Natural killer cell (primary cell): ENCODE data around the gene RBM10. TPM values are rescaled to one million over a fixed set of nuclear protein-coding genes. Genes with fewer than 3 reads are reported as not detected.

Experiments used
- ATAC-seq, 3 donors: fragments of 150-1000 bp in 2 of 3; fragments of 200-7000 bp in 1 of 3; cut with Tn5 transposase; 1 replicate in 1 of 3; 2 replicates in 2 of 3; pipeline ENCODE4 v1.10.0; 2021; ENCODE audit warnings: mild to moderate bottlenecking in 2 of 3, moderate library complexity in 2 of 3
- DNase-seq, 2 donors: peaks; one replicate each; pipeline versions ENCODE4 v3.0.0 to v3.0.0-alpha.2; 2013 to 2021; ENCODE audit warnings: mixed read lengths in 1 of 2
- H3K27ac ChIP-seq: one replicate; pipeline ENCODE4 v1.5.1; 2013; ENCODE audit warnings: mild to moderate bottlenecking, low read length
- H3K27me3 ChIP-seq: one replicate; pipeline ENCODE4 v1.6.1; 2013; ENCODE audit warnings: low read length; ENCODE audit not compliant: control insufficient read depth, insufficient read depth
- H3K36me3 ChIP-seq: one replicate; pipeline ENCODE4 v1.6.1; 2013; ENCODE audit warnings: low read length; ENCODE audit not compliant: control insufficient read depth, insufficient read depth
- H3K4me1 ChIP-seq: one replicate; pipeline ENCODE4 v1.6.1; 2013; ENCODE audit warnings: low read length; ENCODE audit not compliant: control insufficient read depth, insufficient read depth
- H3K4me3 ChIP-seq: one replicate; pipeline ENCODE4 v1.5.1; 2013; ENCODE audit warnings: low read length
- H3K9me3 ChIP-seq: one replicate; pipeline ENCODE4 v1.6.1; 2013; ENCODE audit warnings: low read length; ENCODE audit not compliant: control insufficient read depth, insufficient read depth
- H3K27ac Mint-ChIP-seq, 2 donors: one replicate each; pipeline ENCODE4 v1.8.0; 2022; ENCODE audit warnings: mild to moderate bottlenecking in 2 of 2, mixed read lengths in 2 of 2, moderate library complexity in 1 of 2
- H3K27me3 Mint-ChIP-seq, 2 donors: one replicate each; pipeline ENCODE4 v1.8.0; 2022; ENCODE audit warnings: low read depth in 2 of 2, mixed read lengths in 2 of 2
- H3K36me3 Mint-ChIP-seq: one replicate; pipeline ENCODE4 v1.8.0; 2022; ENCODE audit warnings: mixed read lengths
- H3K4me1 Mint-ChIP-seq, 2 donors: one replicate each; pipeline ENCODE4 v1.8.0; 2022; ENCODE audit warnings: mixed read lengths in 2 of 2
- H3K4me3 Mint-ChIP-seq: one replicate; pipeline ENCODE4 v1.8.0; 2022; ENCODE audit warnings: mild to moderate bottlenecking, moderate library complexity, mixed read lengths
- H3K9me3 Mint-ChIP-seq, 2 donors: one replicate each; pipeline ENCODE4 v1.8.0; 2022; ENCODE audit warnings: mixed read lengths in 2 of 2
- CTCF ChIP-seq: fragments of 200-600 bp; IDR thresholded peaks from one replicate; pipeline ENCODE4 v1.8.0; 2022; ENCODE audit warnings: antibody characterized with exemption
- WGBS: methylation state at CpG from one replicate; pipeline ENCODE4 v1.1.7; 2013; ENCODE audit warnings: missing lambda C conversion rate; ENCODE audit not compliant: insufficient coverage; 5-methylcytosine and 5-hydroxymethylcytosine counted together
- intact Hi-C: fragments of 100-400 bp; cut with micrococcal nuclease; formaldehyde crosslinking; loops from one replicate; pipeline ENCODE4 v1.14.2; 2022
- total RNA-seq, 4 donors: library from RNA; stranded (reverse); fragments of 120-200 nt in 1 of 4; gene quantifications; one replicate each; pipeline versions ENCODE4 v1.2.3 to v1.2.4, GENCODE V29; 2013 to 2022

RBM10 gene
- total RNA-seq, 3 donors from 2014 or later (not counting 1 experiment from before 2014, with no cell fraction given): 37.5 to 43.7 (median 39.4) TPM

DNA sequence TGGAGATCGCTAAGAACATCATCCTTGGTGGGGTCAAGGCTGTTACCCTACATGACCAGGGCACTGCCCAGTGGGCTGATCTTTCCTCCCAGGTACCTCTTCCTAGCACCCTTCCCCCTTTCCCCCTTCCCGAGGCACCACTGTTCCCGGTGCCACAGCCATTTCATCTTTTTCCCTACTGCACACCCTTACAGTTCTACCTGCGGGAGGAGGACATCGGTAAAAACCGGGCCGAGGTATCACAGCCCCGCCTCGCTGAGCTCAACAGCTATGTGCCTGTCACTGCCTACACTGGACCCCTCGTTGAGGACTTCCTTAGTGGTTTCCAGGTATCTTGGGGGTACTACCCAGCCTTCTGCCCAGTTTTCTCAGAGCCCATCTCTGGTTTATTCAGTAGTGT, 54.3 kb downstream of the RBM10 start:
- Mint-ChIP-seq H3K27me3 (no peaks in the 10 kb centered on the region), H3K4me3 (no peak overlapping the region), H3K36me3 (peaks cover 14% of the 10 kb centered on the region), H3K27ac (peak overlapping the region; percentile 36 to 51), H3K4me1 (peaks cover 38 to 40% of the 10 kb centered on the region in 2 donors), H3K9me3 (no peaks in the 10 kb centered on the region)
- WGBS: 95% methylated on average over 10 of the region's 10 CpGs
- ATAC-seq (no peak), DNase-seq (no peak)
- Histone ChIP-seq H3K36me3 (peaks cover 49% of the 10 kb centered on the region), H3K27me3 (no peaks in the 10 kb centered on the region), H3K4me3 (no peak overlapping the region), H3K27ac (no peak overlapping the region), H3K9me3 (no peaks in the 10 kb centered on the region), H3K4me1 (peaks cover 38% of the 10 kb centered on the region)
- no peak for TF ChIP-seq CTCF
- intact Hi-C loops: loop anchor here (10.0 kb wide), 1 partner anchor 636 kb away; the partner anchor contains the start of gene ZNF81

DNA sequence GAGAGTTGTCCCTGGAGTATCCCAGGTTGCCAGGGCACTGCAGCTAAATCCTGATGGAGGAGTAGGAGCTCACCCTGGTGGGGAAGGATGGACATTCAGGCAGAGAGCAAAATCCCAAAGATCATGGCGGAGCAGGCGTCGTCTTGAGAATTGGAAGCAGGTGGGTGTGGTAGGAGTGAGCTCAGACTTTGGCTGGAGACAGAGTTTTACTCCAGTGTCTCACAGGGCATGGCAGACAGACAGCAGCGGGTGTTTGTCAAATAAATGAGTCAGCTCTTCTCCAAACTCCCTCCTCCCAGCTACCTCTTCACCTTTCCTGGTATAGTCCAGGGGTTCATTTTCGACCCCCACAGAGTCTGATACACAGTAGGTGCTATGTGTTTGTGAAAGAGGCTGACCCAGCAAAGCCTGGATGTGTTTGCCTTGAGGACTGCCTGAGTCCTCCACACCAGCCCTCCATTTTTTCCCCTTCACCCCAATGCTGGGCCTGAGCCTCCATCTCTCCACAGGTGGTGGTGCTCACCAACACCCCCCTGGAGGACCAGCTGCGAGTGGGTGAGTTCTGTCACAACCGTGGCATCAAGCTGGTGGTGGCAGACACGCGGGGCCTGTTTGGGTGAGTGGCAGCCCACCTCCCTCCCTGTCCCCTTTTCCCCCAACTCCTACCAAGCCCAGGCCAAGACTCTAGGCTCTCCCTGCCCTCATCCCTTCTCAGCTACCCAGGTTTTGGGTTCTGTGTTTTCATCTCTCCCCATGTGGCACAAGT, 55.5 kb downstream of the RBM10 start:
- Mint-ChIP-seq H3K4me3 (no peak overlapping the region), H3K4me1 (peaks cover 26 to 27% of the 10 kb centered on the region in 2 donors), H3K36me3 (peaks cover 14% of the 10 kb centered on the region), H3K27me3 (no peaks in the 10 kb centered on the region), H3K9me3 (no peaks in the 10 kb centered on the region), H3K27ac (peak overlapping the region in 1 of 2 donors; percentile 45)
- Histone ChIP-seq H3K27ac (no peak overlapping the region), H3K4me3 (no peak overlapping the region), H3K36me3 (peaks cover 56% of the 10 kb centered on the region), H3K9me3 (no peaks in the 10 kb centered on the region), H3K27me3 (no peaks in the 10 kb centered on the region), H3K4me1 (peaks cover 25% of the 10 kb centered on the region)
- no peak for DNase-seq
- no peak for TF ChIP-seq CTCF
- ATAC-seq: no peak
- 94% methylated on average over 8 of the region's 9 CpGs for WGBS
- intact Hi-C loops: no loop called here

DNA sequence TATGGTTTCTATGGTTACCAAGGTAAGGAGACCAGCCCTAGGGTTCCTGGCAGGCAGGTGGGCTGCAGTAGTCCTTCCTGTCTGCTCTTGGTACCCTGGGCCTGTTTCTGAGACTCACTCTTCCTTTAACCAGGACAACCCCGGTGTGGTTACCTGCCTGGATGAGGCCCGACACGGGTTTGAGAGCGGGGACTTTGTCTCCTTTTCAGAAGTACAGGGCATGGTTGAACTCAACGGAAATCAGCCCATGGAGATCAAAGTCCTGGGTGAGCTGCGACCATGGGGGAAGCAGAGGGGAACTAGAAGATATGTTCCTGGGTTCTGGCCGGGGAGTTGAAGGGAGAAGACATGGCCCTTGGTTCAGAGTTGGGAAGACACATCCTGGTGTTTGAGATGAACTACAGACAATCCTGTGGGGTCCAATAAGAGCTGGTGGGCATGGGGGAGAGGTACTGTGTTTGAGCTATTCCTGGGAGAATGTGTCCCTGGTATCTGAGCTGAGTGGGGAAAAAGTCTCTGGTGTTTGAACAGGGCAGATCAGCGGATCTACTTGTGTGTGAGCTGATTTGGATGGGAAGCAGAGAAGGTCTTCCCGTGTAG, 56.4 kb downstream of the RBM10 start:
- Mint-ChIP-seq H3K9me3 (no peaks in the 10 kb centered on the region), H3K27ac (peak overlapping the region in 1 of 2 donors; percentile 45), H3K36me3 (peaks cover 15% of the 10 kb centered on the region), H3K4me1 (peaks cover 17 to 19% of the 10 kb centered on the region in 2 donors), H3K27me3 (no peaks in the 10 kb centered on the region), H3K4me3 (no peak overlapping the region)
- Histone ChIP-seq H3K9me3 (no peaks in the 10 kb centered on the region), H3K4me3 (no peak overlapping the region), H3K27me3 (no peaks in the 10 kb centered on the region), H3K27ac (no peak overlapping the region), H3K4me1 (peaks cover 17% of the 10 kb centered on the region), H3K36me3 (peaks cover 62% of the 10 kb centered on the region)
- DNase-seq (no peak), ATAC-seq (no peak)
- no peak for TF ChIP-seq CTCF
- WGBS: 97% methylated on average over 8 of the region's 9 CpGs
- intact Hi-C loops: no loop called here
